IPS DF 6.9 (cell line): ENCODE results near the gene COX17.

Experiments used
- DNase-seq: peaks from one replicate; pipeline ENCODE4 v3.0.0-alpha.2; 2013; ENCODE audit warnings: low read depth, low spot score
- H3K27ac ChIP-seq: one replicate; pipeline ENCODE4 v1.5.1; 2013; ENCODE audit warnings: low read length, control low read depth
- H3K27me3 ChIP-seq: 2 replicates; pipeline ENCODE4 v1.6.1; 2013; ENCODE audit warnings: mild to moderate bottlenecking, low read length; ENCODE audit not compliant: control insufficient read depth, insufficient read depth
- H3K36me3 ChIP-seq: 2 replicates; pipeline ENCODE4 v1.6.1; 2013; ENCODE audit warnings: low read length; ENCODE audit not compliant: control insufficient read depth, insufficient read depth
- H3K4me1 ChIP-seq: 2 replicates; pipeline ENCODE4 v1.6.1; 2013; ENCODE audit warnings: low read length; ENCODE audit not compliant: control insufficient read depth, insufficient read depth
- H3K4me3 ChIP-seq: 2 replicates; pipeline ENCODE4 v1.5.1; 2013; ENCODE audit warnings: mild to moderate bottlenecking, low read length
- H3K9me3 ChIP-seq: 2 replicates; pipeline ENCODE4 v1.6.1; 2013; ENCODE audit warnings: low read length, inconsistent platforms; ENCODE audit not compliant: control insufficient read depth, insufficient read depth
- WGBS: extraction: QIAGEN DNeasy Blood & Tissue Kit; methylation state at CpG from one replicate; pipeline ENCODE4 v1.1.7; 2013; ENCODE audit warnings: mixed read lengths, missing lambda C conversion rate; ENCODE audit not compliant: insufficient read length, insufficient coverage; 5-methylcytosine and 5-hydroxymethylcytosine counted together

The COX17 gene

DNA sequence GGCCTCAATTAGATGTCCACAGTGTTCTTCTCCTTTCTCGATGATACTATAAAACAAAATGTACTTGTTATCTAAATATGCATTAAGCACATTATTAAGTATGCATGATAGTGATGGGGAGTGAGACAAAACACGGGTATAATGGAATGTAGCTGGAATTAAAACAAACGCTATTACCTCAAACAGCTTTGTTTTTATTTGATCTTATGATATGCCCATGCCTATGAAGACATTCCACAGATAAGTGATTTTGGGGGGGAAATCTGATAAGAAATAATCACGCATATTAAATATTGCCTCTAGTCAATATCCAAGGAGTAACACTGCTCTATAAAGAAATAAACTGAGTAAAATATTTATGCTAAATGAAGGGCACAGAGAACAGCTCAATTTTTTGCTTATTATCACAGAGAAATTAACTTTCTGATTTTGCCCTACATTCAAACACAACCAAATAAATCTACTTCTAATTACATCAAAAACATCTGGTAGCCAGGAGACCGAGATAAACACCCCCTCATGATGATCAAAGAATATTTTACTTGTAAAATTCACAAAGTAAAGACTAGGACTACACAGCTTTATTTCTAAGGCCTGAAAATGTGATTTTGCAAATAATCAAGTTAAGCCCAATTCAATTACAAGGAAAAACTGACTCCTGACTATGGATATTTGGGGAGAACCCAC, 1.9 kb downstream of the COX17 start:
- no CpG with 5 or more reads among the region's 5 CpGs for WGBS
- no peak overlapping the region for H3K4me3 ChIP-seq
- H3K27me3 ChIP-seq: no peaks in the 10 kb centered on the region
- no peaks in the 10 kb centered on the region for H3K9me3 ChIP-seq
- no peak for DNase-seq
- H3K36me3 ChIP-seq: peaks cover 11% of the 10 kb centered on the region
- no peaks in the 10 kb centered on the region for H3K4me1 ChIP-seq
- no peak overlapping the region for H3K27ac ChIP-seq

DNA sequence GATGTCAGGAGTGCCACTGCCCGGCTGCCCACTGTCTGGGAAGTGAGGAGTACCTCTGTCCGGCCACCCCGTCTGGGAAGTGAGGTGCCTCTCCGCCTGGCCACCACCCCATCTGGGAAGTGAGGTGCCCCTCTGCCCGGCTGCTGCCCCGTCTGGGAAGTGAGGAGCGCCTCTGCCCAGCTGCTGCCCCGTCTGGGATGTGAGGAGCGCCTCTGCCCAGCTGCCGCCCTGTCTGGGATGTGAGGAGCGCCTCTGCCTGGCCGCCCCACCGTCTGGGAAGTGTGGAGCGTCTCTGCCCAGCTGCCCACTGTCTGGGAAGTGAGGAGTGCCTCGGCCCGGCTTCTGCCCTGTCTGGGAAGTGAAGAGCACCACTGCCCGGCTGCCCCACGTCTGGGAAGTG, 3.3 kb downstream of the COX17 start:
- no peaks in the 10 kb centered on the region for H3K4me1 ChIP-seq
- WGBS: no CpG with 5 or more reads among the region's 18 CpGs

DNA sequence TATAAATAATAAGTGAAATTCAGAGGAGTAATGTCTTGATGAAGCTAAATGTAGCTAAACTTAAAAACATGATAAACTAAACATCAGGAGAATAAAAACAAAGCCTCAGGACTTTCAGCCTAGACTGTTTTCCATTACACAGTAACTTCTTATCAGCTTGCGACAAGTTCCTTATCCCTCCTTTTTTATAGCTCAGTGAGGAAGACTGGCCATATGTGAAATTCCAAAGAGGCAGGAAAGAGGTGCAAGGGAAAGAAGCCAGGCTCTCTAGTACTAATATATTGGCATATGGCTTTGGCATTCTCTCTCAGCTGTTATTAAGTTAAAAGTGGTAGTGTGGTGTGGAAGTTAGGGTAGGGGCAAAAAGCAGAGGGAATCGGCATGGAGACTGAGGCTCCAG, 4.4 kb downstream of the COX17 start:
- WGBS: no CpG with 5 or more reads among the region's 2 CpGs
- no peaks in the 10 kb centered on the region for H3K9me3 ChIP-seq
- no peaks in the 10 kb centered on the region for H3K4me1 ChIP-seq
- H3K27me3 ChIP-seq: no peaks in the 10 kb centered on the region
- no peak overlapping the region for H3K4me3 ChIP-seq
- H3K27ac ChIP-seq: no peak overlapping the region
- no peak for DNase-seq
- peaks cover 11% of the 10 kb centered on the region for H3K36me3 ChIP-seq

More for the DNA sequence above, 3.3 kb downstream of the COX17 start:
- Histone ChIP-seq H3K36me3 (peaks cover 11% of the 10 kb centered on the region), H3K4me3 (no peak overlapping the region), H3K27me3 (no peaks in the 10 kb centered on the region), H3K27ac (no peak overlapping the region), H3K9me3 (no peaks in the 10 kb centered on the region)
- DNase-seq: no peak

DNA sequence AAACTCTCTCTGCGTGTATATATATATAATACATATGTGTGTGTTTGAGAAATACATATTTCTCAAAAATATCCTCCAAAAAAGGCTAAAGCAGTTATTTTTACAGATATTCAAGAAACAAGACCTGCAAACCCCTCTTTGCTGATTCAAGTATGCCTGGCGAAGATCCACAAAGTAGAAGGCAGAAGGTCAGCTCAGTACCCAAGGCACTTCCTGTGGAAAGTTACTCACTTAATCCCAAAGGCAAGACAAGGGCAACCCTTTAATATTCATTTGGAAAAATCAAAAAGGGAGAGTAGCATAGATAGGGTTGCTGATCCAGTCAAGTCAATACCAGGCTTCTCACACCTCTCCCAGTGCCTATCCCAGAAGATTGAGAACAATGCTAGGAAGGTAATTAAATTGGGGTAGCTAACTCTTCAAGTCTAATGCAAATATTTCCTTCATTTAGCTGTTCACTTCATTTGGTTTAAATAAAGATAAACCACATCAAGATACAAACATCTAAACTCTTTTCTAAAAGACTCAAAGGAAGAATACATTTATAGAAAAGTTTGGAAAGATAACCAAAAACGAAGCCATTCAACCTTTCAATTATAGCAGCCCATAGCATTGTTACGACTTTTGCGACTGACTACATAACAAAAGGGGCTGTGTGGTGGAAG, 7.2 kb downstream of the COX17 start:
- no peaks in the 10 kb centered on the region for H3K9me3 ChIP-seq
- H3K27ac ChIP-seq: no peak overlapping the region
- H3K36me3 ChIP-seq: peaks cover 11% of the 10 kb centered on the region
- H3K4me3 ChIP-seq: no peak overlapping the region
- no peak for DNase-seq
- H3K27me3 ChIP-seq: no peaks in the 10 kb centered on the region
- no peaks in the 10 kb centered on the region for H3K4me1 ChIP-seq
- WGBS: no CpG with 5 or more reads among the region's 5 CpGs

DNA sequence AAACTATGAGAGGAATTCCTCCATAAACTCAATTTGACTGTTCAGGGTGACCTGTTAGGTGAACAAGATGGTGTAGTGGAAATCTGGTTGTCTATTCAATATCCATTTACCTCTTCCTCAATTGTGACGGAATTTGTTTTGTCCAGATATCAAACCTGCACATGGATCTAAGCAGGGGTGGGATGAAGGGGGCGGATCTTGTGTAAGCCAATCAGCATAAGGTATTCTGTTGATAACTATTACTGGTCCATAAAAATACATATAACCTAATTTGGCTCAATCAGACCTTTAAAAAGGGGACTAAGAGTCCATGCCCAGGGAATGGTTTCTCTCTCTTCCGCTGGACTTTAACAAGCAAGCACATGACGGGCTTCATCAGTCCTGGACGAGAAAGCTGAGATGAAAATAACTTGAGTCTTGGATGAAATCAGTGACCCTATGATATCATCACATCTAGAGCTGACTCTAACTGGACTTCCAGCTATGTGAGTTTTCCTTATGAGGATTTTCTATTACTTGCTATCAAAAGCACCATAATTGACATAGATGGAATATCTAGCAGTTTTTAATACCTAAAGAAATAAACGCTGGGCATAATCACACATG, 11.1 kb downstream of the COX17 start:
- Histone ChIP-seq H3K9me3 (no peaks in the 10 kb centered on the region), H3K27me3 (no peaks in the 10 kb centered on the region), H3K27ac (no peak overlapping the region), H3K4me3 (no peak overlapping the region), H3K36me3 (no peaks in the 10 kb centered on the region), H3K4me1 (no peaks in the 10 kb centered on the region)
- no CpG with 5 or more reads among the region's 6 CpGs for WGBS
- DNase-seq: no peak

DNA sequence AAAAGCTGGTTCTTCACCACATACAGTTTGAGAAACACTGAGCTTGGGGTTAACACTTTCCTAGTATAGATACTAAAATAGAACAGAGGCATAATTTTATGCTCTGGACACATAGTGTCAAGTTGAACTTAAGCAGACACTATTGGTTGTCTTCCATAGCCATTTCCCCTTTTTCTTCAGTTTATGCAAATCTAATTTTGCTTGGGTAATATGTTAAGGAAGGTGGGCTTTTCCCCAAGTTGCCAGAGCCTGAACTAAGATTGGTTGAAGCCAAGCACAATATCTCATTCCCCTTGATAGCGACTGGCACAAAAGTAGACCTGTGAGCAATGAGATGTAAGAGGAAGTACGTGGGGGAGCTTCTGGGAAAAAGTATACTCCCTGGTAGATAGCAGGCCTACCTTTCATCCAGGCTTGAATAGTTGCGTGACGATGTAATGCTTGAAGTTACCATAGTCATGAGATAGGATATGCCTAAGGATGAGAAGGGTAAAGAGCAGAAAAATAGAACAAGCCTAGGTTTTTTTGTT, 12.3 kb downstream of the COX17 start:
- Histone ChIP-seq H3K36me3 (no peaks in the 10 kb centered on the region), H3K27ac (no peak overlapping the region), H3K9me3 (no peaks in the 10 kb centered on the region), H3K4me1 (no peaks in the 10 kb centered on the region), H3K4me3 (no peak overlapping the region), H3K27me3 (no peaks in the 10 kb centered on the region)
- WGBS: no CpG with 5 or more reads among the region's 4 CpGs
- no peak for DNase-seq

DNA sequence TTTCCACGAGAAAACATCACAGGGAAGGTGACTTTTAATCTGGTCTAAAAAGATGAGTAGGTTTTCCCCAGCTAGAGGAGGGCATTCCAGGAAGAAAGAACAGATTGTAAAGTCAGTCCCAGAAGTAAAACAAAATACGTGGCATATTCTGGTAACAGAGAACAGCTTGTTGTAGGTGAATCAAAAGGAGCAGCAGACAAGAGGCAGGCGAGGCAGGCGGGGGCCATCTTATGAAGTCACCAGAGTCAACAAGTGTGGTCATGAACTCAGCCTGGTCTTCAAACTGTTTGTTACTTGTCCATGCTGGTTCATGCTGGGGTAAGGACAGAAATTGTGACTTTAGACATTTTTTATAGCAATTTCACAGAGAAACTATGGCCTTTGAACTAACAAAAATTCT, 12.8 kb downstream of the COX17 start:
- Histone ChIP-seq H3K9me3 (no peaks in the 10 kb centered on the region), H3K4me3 (no peak overlapping the region), H3K27ac (no peak overlapping the region), H3K36me3 (no peaks in the 10 kb centered on the region), H3K27me3 (no peaks in the 10 kb centered on the region), H3K4me1 (no peaks in the 10 kb centered on the region)
- WGBS: no CpG with 5 or more reads among the region's 4 CpGs
- no peak for DNase-seq

DNA sequence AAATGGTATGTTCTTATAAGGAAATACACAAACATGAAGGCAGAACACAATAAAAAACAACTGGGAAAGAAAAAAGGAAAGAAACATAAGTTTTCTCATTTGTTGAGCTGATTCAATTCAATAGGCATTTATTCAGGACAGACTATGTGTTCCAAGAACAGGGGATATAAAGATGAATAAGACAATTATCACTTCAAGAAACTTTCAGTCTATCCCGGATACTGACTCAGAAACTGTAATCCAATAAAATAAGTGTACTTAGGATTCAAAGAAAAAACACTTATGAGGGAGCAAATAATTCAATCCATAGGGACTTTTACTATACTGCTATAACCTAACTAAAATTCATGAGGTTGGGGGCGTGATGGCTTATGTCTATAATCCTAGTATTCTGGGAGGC, 13.3 kb downstream of the COX17 start:
- Histone ChIP-seq H3K9me3 (no peaks in the 10 kb centered on the region), H3K27ac (no peak overlapping the region), H3K4me1 (no peaks in the 10 kb centered on the region), H3K27me3 (no peaks in the 10 kb centered on the region), H3K36me3 (no peaks in the 10 kb centered on the region), H3K4me3 (no peak overlapping the region)
- WGBS: no CpG with 5 or more reads among the region's 2 CpGs
- no peak for DNase-seq

DNA sequence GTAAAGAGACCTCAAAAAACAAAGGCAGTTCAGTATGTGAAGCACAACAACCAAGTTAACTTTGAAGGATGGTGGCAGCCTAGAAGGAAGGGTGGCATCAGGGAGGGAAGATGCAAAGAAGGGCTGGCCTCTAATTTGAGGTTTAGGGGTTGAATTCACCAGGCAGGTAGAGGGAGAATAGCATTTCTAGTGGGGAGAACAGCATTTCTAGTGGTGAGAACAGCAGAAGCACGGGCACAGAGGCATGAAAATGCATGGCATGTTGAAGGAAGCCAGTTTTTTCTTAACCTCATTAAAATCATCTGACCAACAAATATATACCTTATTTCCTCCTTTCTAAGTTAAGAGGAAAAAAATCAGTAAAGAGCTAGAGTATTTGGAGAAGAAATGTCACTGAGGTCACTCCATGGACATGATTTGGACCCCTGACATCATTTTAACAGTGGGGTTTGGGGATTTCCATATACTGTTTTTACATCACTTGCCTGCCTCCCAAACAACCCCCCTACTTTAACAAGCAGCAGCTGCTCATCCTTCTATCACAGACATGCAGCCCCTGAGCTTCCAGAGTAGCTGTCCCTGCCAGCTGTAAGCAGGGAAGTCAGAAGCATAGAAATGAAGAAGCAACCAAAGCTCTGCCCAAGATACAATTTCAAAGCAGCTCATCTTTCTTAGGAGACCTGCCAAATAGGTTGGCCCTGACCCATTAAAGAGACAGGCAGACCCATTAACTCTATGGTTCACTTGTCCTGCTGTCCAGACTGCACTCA, 14.4 kb downstream of the COX17 start:
- Histone ChIP-seq H3K27me3 (no peaks in the 10 kb centered on the region), H3K9me3 (no peaks in the 10 kb centered on the region), H3K4me1 (no peaks in the 10 kb centered on the region), H3K36me3 (no peaks in the 10 kb centered on the region), H3K4me3 (no peak overlapping the region), H3K27ac (no peak overlapping the region)
- WGBS: no CpG with 5 or more reads among the region's 1 CpG
- DNase-seq: no peak
